WTC11 (cell line): ENCODE data around the gene PCSK1N.

Experiments
- AR ChIP-seq: fragments of 250-450 bp; sonication (Bioruptor Pico); IDR thresholded peaks from 2 replicates; pipeline ENCODE4 v1.9.0; 2021; ENCODE audit warnings: mild to moderate bottlenecking
- ATF2 ChIP-seq: sonication (generic); formaldehyde crosslinking; IDR thresholded peaks from 2 replicates; pipeline ENCODE4 v1.8.1; 2022; ENCODE audit warnings: low read depth, missing genetic modification reagents, borderline replicate concordance
- CTCF ChIP-seq: fragments of 200-600 bp; IDR thresholded peaks from 2 replicates; pipeline ENCODE4 v1.8.0; 2022; ENCODE audit warnings: antibody characterized with exemption
- ETV6 ChIP-seq: sonication (generic); formaldehyde crosslinking; IDR thresholded peaks from 2 replicates; pipeline ENCODE4 v1.8.1; 2022; ENCODE audit warnings: mild to moderate bottlenecking, missing genetic modification reagents
- GTF2I ChIP-seq: fragments of 250-450 bp; sonication (Bioruptor Pico); conservative IDR thresholded peaks from 2 replicates; pipeline ENCODE4 v1.4.0; 2021; ENCODE audit warnings: mild to moderate bottlenecking
- IRF1 ChIP-seq: sonication (generic); formaldehyde crosslinking; IDR thresholded peaks from 2 replicates; pipeline ENCODE4 v1.8.0; 2023; ENCODE audit warnings: missing genetic modification reagents
- NFYB ChIP-seq: sonication (generic); formaldehyde crosslinking; conservative IDR thresholded peaks from 2 replicates; pipeline ENCODE4 v1.8.0; 2022; ENCODE audit warnings: low read depth, missing genetic modification reagents
- RORB ChIP-seq: fragments of 250-450 bp; sonication (Bioruptor Pico); IDR thresholded peaks from 2 replicates; pipeline ENCODE4 v1.9.0; 2021; ENCODE audit warnings: mild to moderate bottlenecking
- SMAD3 ChIP-seq: sonication (generic); formaldehyde crosslinking; IDR thresholded peaks from 2 replicates; pipeline ENCODE4 v1.8.0; 2022; ENCODE audit warnings: missing genetic modification reagents, mild to moderate bottlenecking, borderline replicate concordance
- TP53 ChIP-seq: sonication (generic); formaldehyde crosslinking; IDR thresholded peaks from 2 replicates; pipeline ENCODE4 v1.8.1; 2023; ENCODE audit warnings: mild to moderate bottlenecking, missing genetic modification reagents
- ZBTB43 ChIP-seq: sonication (generic); formaldehyde crosslinking; IDR thresholded peaks from 2 replicates; pipeline ENCODE4 v1.8.1; 2023; ENCODE audit warnings: mild to moderate bottlenecking, missing genetic modification reagents
- ZNF121 ChIP-seq: sonication (generic); formaldehyde crosslinking; IDR thresholded peaks from 2 replicates; pipeline ENCODE4 v1.8.0; 2023; ENCODE audit warnings: missing genetic modification reagents
- ZNF423 ChIP-seq: fragments of 250-450 bp; sonication (Bioruptor Pico); IDR thresholded peaks from 2 replicates; pipeline ENCODE4 v2.1.2; 2022; ENCODE audit warnings: mild to moderate bottlenecking, moderate library complexity

- TF ChIP-seq TP53 (no peak), AR (CRISPR knock-in tag) (no peak), CTCF (no peak), ZNF121 (CRISPR knock-in tag) (no peak), GTF2I (CRISPR knock-in tag) (no peak), RORB (no peak), ETV6 (CRISPR knock-in tag) (no peak), SMAD3 (CRISPR knock-in tag) (no peak), IRF1 (CRISPR knock-in tag) (no peak), ZNF423 (CRISPR knock-in tag) (no peak), ZBTB43 (CRISPR knock-in tag) (no peak), ATF2 (CRISPR knock-in tag) (no peak), NFYB (CRISPR knock-in tag) (no peak)
Observed at GRCh38 chrX:48785186-48785539, 50.2 kb downstream of the PCSK1N start.
